NT2/D1 (cell line): Measurements from ENCODE around the gene UBAP1.
"Not testable (repeated sequence)": the region's sequence is repeated elsewhere in the genome, so short reads cannot be mapped to it uniquely, and the experiment has no call there.

Experiments used
- SUZ12 ChIP-seq: IDR thresholded peaks from 2 replicates; pipeline ENCODE4 v1.6.1; 2011; ENCODE audit not compliant: insufficient read length, insufficient read depth; ENCODE audit errors: extremely low read depth
- YY1 ChIP-seq: IDR thresholded peaks from 2 replicates; pipeline ENCODE4 v1.6.1; 2011; ENCODE audit not compliant: insufficient read length, insufficient read depth

DNA sequence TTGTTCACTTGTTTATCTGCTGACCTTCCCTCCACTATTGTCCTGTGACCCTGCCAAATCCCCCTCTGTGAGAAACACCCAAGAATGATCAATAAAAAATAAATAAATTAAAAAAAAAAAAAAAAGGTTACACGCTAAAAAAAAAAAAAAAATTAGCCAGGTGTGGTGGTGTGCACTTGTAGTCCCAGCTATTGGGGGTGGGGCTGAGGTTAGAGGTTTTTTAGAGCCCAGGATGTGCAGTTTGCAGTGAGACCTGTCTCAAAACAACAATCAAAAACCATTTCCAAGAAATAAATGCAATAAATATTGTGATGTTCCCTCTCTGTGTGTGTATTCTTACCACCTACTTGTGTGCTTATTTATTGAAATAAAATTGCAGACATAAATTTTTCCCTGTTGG, 40.2 kb upstream of the UBAP1 start:
- TF ChIP-seq YY1, SUZ12: not testable (repeated sequence)
